Peyer's patch (tissue), 4 donors: ENCODE measurements around the gene LIMS1.

Experiments used
- POLR2A ChIP-seq, 2 donors: fragments of 450-650 bp; IDR thresholded peaks; one replicate each; pipeline ENCODE4 v1.5.1; 2017; ENCODE audit warnings: antibody characterized with exemption in 2 of 2, mild to moderate bottlenecking in 2 of 2, moderate library complexity in 2 of 2
- TF ChIP-seq, protein P1 (sequence below), 6 experiments: fragments of 450-650 bp in 4 of 6; fragments of 200-600 bp in 2 of 6; sonication (generic) in 1 of 6; IDR thresholded peaks; one replicate each; pipeline ENCODE4 v1.5.1; 2017 to 2019; ENCODE audit warnings: antibody characterized with exemption in 6 of 6, mild to moderate bottlenecking in 3 of 6, moderate library complexity in 1 of 6

DNA sequence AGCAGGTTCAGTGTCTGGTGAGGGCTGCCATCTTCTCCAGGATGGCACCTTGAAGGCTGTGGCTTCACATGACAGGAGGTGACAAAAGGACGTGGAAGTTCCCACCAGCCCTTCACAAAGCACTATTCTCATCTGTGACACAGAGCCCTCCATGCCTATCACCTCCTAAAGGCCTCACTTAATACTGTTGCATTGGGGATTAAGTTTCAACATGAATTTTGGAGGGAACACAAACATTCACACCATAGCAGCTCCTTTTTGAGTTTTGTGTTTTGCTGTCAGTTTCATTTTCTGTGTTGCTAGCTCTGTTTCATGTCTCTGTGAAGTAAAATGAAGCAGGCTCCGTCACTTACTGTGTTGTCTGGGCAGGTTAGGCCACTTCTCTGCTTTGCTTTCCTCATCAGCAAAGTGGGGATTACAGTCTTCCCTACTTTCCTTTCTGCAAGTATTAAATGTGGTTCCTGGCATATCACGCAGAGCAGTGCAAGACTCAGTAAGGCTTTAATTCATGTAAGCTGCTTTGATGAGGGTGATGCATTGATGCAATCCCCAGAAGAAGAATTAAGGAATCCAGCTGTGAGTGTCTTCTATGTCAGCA is 31.6 kb downstream of the LIMS1 start:
- TF ChIP-seq, protein P1, sequence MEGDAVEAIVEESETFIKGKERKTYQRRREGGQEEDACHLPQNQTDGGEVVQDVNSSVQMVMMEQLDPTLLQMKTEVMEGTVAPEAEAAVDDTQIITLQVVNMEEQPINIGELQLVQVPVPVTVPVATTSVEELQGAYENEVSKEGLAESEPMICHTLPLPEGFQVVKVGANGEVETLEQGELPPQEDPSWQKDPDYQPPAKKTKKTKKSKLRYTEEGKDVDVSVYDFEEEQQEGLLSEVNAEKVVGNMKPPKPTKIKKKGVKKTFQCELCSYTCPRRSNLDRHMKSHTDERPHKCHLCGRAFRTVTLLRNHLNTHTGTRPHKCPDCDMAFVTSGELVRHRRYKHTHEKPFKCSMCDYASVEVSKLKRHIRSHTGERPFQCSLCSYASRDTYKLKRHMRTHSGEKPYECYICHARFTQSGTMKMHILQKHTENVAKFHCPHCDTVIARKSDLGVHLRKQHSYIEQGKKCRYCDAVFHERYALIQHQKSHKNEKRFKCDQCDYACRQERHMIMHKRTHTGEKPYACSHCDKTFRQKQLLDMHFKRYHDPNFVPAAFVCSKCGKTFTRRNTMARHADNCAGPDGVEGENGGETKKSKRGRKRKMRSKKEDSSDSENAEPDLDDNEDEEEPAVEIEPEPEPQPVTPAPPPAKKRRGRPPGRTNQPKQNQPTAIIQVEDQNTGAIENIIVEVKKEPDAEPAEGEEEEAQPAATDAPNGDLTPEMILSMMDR (IDR thresholded peaks at IDR 0.05) = no peak
- no peak for TF ChIP-seq POLR2A (IDR thresholded peaks at IDR 0.05)
